GM18511 (cell line): ENCODE results near the gene KRTAP10-11.
"Not testable (repeated sequence)": the region's sequence is repeated elsewhere in the genome, so short reads cannot be mapped to it uniquely, and the experiment has no call there.

ENCODE experiments used
- ATAC-seq: cut with Tn5 transposase; IDR thresholded peaks from one replicate; pipeline ENCODE4 v1.9.1; 2021; ENCODE audit warnings: mild to moderate bottlenecking, moderate library complexity; ENCODE audit not compliant: unreplicated experiment

KRTAP10-11 gene

GRCh38 chr21:44661567-44661966 lies 15.4 kb downstream of the KRTAP10-11 start:
- ATAC-seq = not testable (repeated sequence)

- ATAC-seq = no peak
Observed at GRCh38 chr21:44664691-44665090, 18.5 kb downstream of the KRTAP10-11 start.

GRCh38 chr21:44666401-44667320 lies 20.4 kb downstream of the KRTAP10-11 start, which contains the start of gene KRTAP12-2:
TSS of gene KRTAP12-2 (minus strand) at chr21:44666927. CDS start at chr21:44666886, 41 bp downstream.
- no peak for ATAC-seq

GRCh38 chr21:44667612-44668011 lies 21.4 kb downstream of the KRTAP10-11 start:
- no peak for ATAC-seq

GRCh38 chr21:44670642-44671432 lies 24.6 kb downstream of the KRTAP10-11 start:
- ATAC-seq = no peak

GRCh38 chr21:44671911-44672310 lies 25.7 kb downstream of the KRTAP10-11 start:
- ATAC-seq = no peak

GRCh38 chr21:44677881-44678280 lies 31.7 kb downstream of the KRTAP10-11 start:
- no peak for ATAC-seq

- no peak for ATAC-seq
Observed at GRCh38 chr21:44681152-44681551, 34.9 kb downstream of the KRTAP10-11 start.

GRCh38 chr21:44681861-44682579 lies 35.8 kb downstream of the KRTAP10-11 start, which contains the start of gene KRTAP12-1:
TSS of gene KRTAP12-1 (minus strand) at chr21:44682163. CDS start at chr21:44682123, 40 bp downstream.
- no peak for ATAC-seq

- ATAC-seq = no peak
Observed at GRCh38 chr21:44682580-44683151, 36.5 kb downstream of the KRTAP10-11 start.

GRCh38 chr21:44684077-44684476 lies 37.9 kb downstream of the KRTAP10-11 start:
- no peak for ATAC-seq

GRCh38 chr21:44684483-44684882 lies 38.3 kb downstream of the KRTAP10-11 start:
- ATAC-seq = no peak

- ATAC-seq = not testable (repeated sequence)
Observed at GRCh38 chr21:44685050-44685449, 38.8 kb downstream of the KRTAP10-11 start.

- no peak for ATAC-seq
Observed at GRCh38 chr21:44686000-44686781, 40.0 kb downstream of the KRTAP10-11 start.

GRCh38 chr21:44686843-44687561 lies 40.8 kb downstream of the KRTAP10-11 start:
- ATAC-seq = no peak

- no peak for ATAC-seq
Observed at GRCh38 chr21:44687671-44688070, 41.5 kb downstream of the KRTAP10-11 start.

GRCh38 chr21:44689740-44690139 lies 43.5 kb downstream of the KRTAP10-11 start:
- not testable (repeated sequence) for ATAC-seq

- no peak for ATAC-seq
Observed at GRCh38 chr21:44691686-44692085, 45.5 kb downstream of the KRTAP10-11 start.
